Retinal pigment epithelial cell (primary cell): Measurements from ENCODE around the gene TMEM151B.
A peak's percentile ranks its signal among the peaks of the same experiment; 100 is the strongest.

Experiments used
- DNase-seq: peaks from one replicate; pipeline ENCODE4 v3.0.0-alpha.2; 2010; ENCODE audit warnings: low read depth
- H3K4me3 ChIP-seq: 2 replicates; pipeline ENCODE4 v1.5.1; 2011; ENCODE audit warnings: mild to moderate bottlenecking, low read length, control low read depth, moderate library complexity
- CTCF ChIP-seq: conservative IDR thresholded peaks from 2 replicates; pipeline ENCODE4 v1.5.1; 2011; ENCODE audit warnings: low read depth, low read length, control low read depth, inconsistent platforms

Gene TMEM151B

GRCh38 chr6:44243345-44243744 is 26.9 kb upstream of the TMEM151B start:
- H3K4me3 ChIP-seq = no peak overlapping the region
- TF ChIP-seq CTCF = no peak
- DNase-seq = no peak

GRCh38 chr6:44245391-44245911 is 24.8 kb upstream of the TMEM151B start:
- DNase-seq = no peak
- TF ChIP-seq CTCF = no peak
- H3K4me3 ChIP-seq = peak overlapping the region; percentile 100

GRCh38 chr6:44245912-44246662 is 24.2 kb upstream of the TMEM151B start:
- peak overlapping the region; percentile 100 for H3K4me3 ChIP-seq
- no peak for DNase-seq
- TF ChIP-seq CTCF = peak; percentile 24

- H3K4me3 ChIP-seq = peak within 1 kb of the TSS; percentile 100
- TF ChIP-seq CTCF = no peak
- peak; percentile 99 for DNase-seq
Measured at GRCh38 chr6:44246663-44247337, 23.4 kb upstream of the TMEM151B start, which contains the start of gene HSP90AB1. Gene HSP90AB1 (plus strand): TSS chr6:44247101. CDS start chr6:44248630, 1,529 bp downstream.

GRCh38 chr6:44247338-44248302 is 22.6 kb upstream of the TMEM151B start:
- H3K4me3 ChIP-seq = peak overlapping the region; percentile 100
- no peak for TF ChIP-seq CTCF
- DNase-seq = no peak

- DNase-seq = no peak
- peak overlapping the region; percentile 100 for H3K4me3 ChIP-seq
- no peak for TF ChIP-seq CTCF
Measured at GRCh38 chr6:44248579-44248978, 21.7 kb upstream of the TMEM151B start.
